Spleen (tissue), 11 donors: ENCODE measurements around the gene APBB1IP. TPM values are rescaled to one million over a fixed set of nuclear protein-coding genes. Genes with fewer than 3 reads are reported as not detected.
A peak's percentile ranks its signal among the peaks of the same experiment; 100 is the strongest.

ENCODE experiments used
- DNase-seq: peaks from one replicate; pipeline ENCODE4 v3.0.0-alpha.2; 2020
- H3K27ac ChIP-seq, 8 donors: fragments of 200-600 bp; sonication (generic) in 7 of 8; 1 replicate in 4 of 8; 2 replicates in 4 of 8; pipeline versions ENCODE4 v1.5.0 to v1.8.0; 2016 to 2021; ENCODE audit warnings: inconsistent platforms in 4 of 8, mild to moderate bottlenecking in 4 of 8, moderate library complexity in 1 of 8
- H3K27me3 ChIP-seq, 7 donors: fragments of 200-600 bp; sonication (generic) in 6 of 7; replicated peaks in 1 of 7; 1 replicate in 4 of 7; 2 replicates in 3 of 7; pipeline versions ENCODE4 v1.5.0 to v1.8.0; 2016 to 2021; ENCODE audit warnings: inconsistent platforms in 3 of 7, mild to moderate bottlenecking in 1 of 7
- H3K36me3 ChIP-seq, 6 donors: fragments of 200-600 bp; sonication (generic) in 5 of 6; 1 replicate in 4 of 6; 2 replicates in 2 of 6; pipeline versions ENCODE4 v1.5.0 to v1.8.0; 2016 to 2021; ENCODE audit warnings: inconsistent platforms in 2 of 6
- H3K4me1 ChIP-seq, 6 donors: fragments of 200-600 bp; sonication (generic) in 5 of 6; 1 replicate in 3 of 6; 2 replicates in 3 of 6; pipeline versions ENCODE4 v1.5.0 to v1.8.0; 2016 to 2021; ENCODE audit warnings: inconsistent platforms in 3 of 6
- H3K4me3 ChIP-seq, 8 donors: fragments of 200-600 bp; sonication (generic) in 7 of 8; 1 replicate in 4 of 8; 2 replicates in 4 of 8; pipeline versions ENCODE4 v1.5.0 to v1.8.0; 2016 to 2021; ENCODE audit warnings: inconsistent platforms in 4 of 8, mild to moderate bottlenecking in 4 of 8, moderate library complexity in 2 of 8
- H3K9me3 ChIP-seq, 8 donors: fragments of 200-600 bp; sonication (generic) in 7 of 8; 1 replicate in 4 of 8; 2 replicates in 4 of 8; pipeline versions ENCODE4 v1.5.0 to v1.8.0; 2016 to 2021; ENCODE audit warnings: inconsistent platforms in 4 of 8
- CTCF ChIP-seq, 11 experiments: fragments of 200-600 bp in 7 of 11; fragments of 450-650 bp in 4 of 11; sonication (generic) in 4 of 11; IDR thresholded peaks in 8 of 11; conservative IDR thresholded peaks in 3 of 11; 1 replicate in 7 of 11; 2 replicates in 4 of 11; pipeline versions ENCODE4 v1.4.0 to v1.8.0; 2016 to 2021; ENCODE audit warnings: antibody characterized with exemption in 11 of 11, inconsistent platforms in 4 of 11, mild to moderate bottlenecking in 1 of 11
- POLR2A ChIP-seq, 3 donors: fragments of 450-650 bp; IDR thresholded peaks; one replicate each; pipeline ENCODE4 v1.5.1; 2017; ENCODE audit warnings: antibody characterized with exemption in 3 of 3, mild to moderate bottlenecking in 1 of 3
- POLR2AphosphoS5 ChIP-seq, 3 donors: sonication (generic); formaldehyde crosslinking; IDR thresholded peaks; one replicate each; pipeline ENCODE4 v1.5.1; 2017; ENCODE audit warnings: antibody characterized with exemption in 3 of 3
- WGBS, 5 donors: extraction: QIAGEN DNeasy Blood & Tissue Kit in 3 of 5; methylation state at CpG; one replicate each; pipeline versions ENCODE4 v1.1.5 to v1.1.7; 2013 to 2018; 5-methylcytosine and 5-hydroxymethylcytosine counted together
- intact Hi-C: fragments of 100-400 bp; cut with DNase I; formaldehyde crosslinking; loops from one replicate; pipeline ENCODE4 v1.15.0; 2023; ENCODE audit warnings: low total_unique reads
- polyA plus RNA-seq, 3 donors: library from polyadenylated mRNA; stranded (reverse); fragments of 200-250 nt; gene quantifications; one replicate each; pipeline ENCODE4 v1.2.1, GENCODE V29; 2013
- total RNA-seq, 7 donors: library from RNA; depleted of rRNA in 3 of 7; stranded (reverse); fragments of >200 nt in 3 of 7; fragmentation: NEBNext Ultra II Directional in 4 of 7; extraction: Animal tissue kit (Norgen Biotek cat#: 25700) in 4 of 7; gene quantifications; one replicate each; pipeline versions ENCODE4 v1.1.0 to v1.2.1, GENCODE V29; 2016 to 2021
- donor health status: healthy with polysubstance abuse.
- donor health status: DM: no; HTN: no; CAD: no; lungs with moderate emphysema.
- donor health status: DM: no; HTN: no; CAD: no.
- donor health status: Bipolar disorder and iron deficiency.
- donor health status: healthy.
- donor health status: DM: no; HTN: no; CAD: no.
- donor health status: DM: yes; HTN: yes; CAD: no.

Gene APBB1IP
- total and polyA plus RNA-seq, 10 donors: 19.7 to 136 (median 79.2) TPM

GRCh38 chr10:26555719-26556368 is 117.7 kb downstream of the APBB1IP start:
- no peak for DNase-seq
- Histone ChIP-seq H3K4me1 (peaks cover 0 to 54% (median 11%) of the 10 kb centered on the region in 6 donors), H3K36me3 (peaks cover 0 to 98% (median 36%) of the 10 kb centered on the region in 6 donors), H3K4me3 (no peak overlapping the region), H3K27me3 (no peaks in the 10 kb centered on the region), H3K27ac (peak overlapping the region in 7 of 8 donors; percentile 66 to 91 (median 87)), H3K9me3 (peaks cover 0 to 7% (median 3%) of the 10 kb centered on the region in 8 donors)
- peak in 1 of 3 donors; percentile 89 for TF ChIP-seq POLR2AphosphoS5 (IDR thresholded peaks at IDR 0.05)
- TF ChIP-seq POLR2A (IDR thresholded peaks at IDR 0.05): no peak
- TF ChIP-seq CTCF (IDR thresholded peaks at IDR 0.05 in 8 of 11, conservative IDR thresholded peaks at IDR 0.05 in 3 of 11): peak in 1 of 11 experiments; percentile 4
- intact Hi-C loops: loop anchor here (5.0 kb wide), 2 partner anchors 219 to 679 kb away; no protein-coding TSS in a partner anchor
- 32 to 65% (median 46%) methylated on average over 8 of the region's 8 CpGs for WGBS, 5 donors

GRCh38 chr10:26556748-26557640 is 118.9 kb downstream of the APBB1IP start:
- peak overlapping the region in 7 of 8 donors; percentile 53 to 91 (median 87) for H3K27ac ChIP-seq

GRCh38 chr10:26557641-26558014 is 119.5 kb downstream of the APBB1IP start:
- no peak for TF ChIP-seq CTCF (IDR thresholded peaks at IDR 0.05 in 8 of 11, conservative IDR thresholded peaks at IDR 0.05 in 3 of 11)
- no peak for TF ChIP-seq POLR2AphosphoS5 (IDR thresholded peaks at IDR 0.05)
- TF ChIP-seq POLR2A (IDR thresholded peaks at IDR 0.05): no peak
- peaks cover 0 to 98% (median 41%) of the 10 kb centered on the region in 6 donors for H3K36me3 ChIP-seq

More at GRCh38 chr10:26556748-26557640, 118.9 kb downstream of the APBB1IP start:
- Histone ChIP-seq H3K9me3 (no peaks in the 10 kb centered on the region), H3K4me3 (no peak overlapping the region), H3K36me3 (peaks cover 0 to 98% (median 39%) of the 10 kb centered on the region in 6 donors), H3K4me1 (peaks cover 0 to 53% (median 11%) of the 10 kb centered on the region in 6 donors), H3K27me3 (no peaks in the 10 kb centered on the region)
- no peak for DNase-seq
- 39 to 58% (median 49%) methylated on average over 9 of the region's 9 CpGs for WGBS, 5 donors
- TF ChIP-seq CTCF (IDR thresholded peaks at IDR 0.05 in 8 of 11, conservative IDR thresholded peaks at IDR 0.05 in 3 of 11): peak; percentile 46 to 82 (median 69)
- TF ChIP-seq POLR2AphosphoS5 (IDR thresholded peaks at IDR 0.05): peak in 1 of 3 donors; percentile 31
- no peak for TF ChIP-seq POLR2A (IDR thresholded peaks at IDR 0.05)
- intact Hi-C loops: loop anchor here (5.0 kb wide), 2 partner anchors 220 to 680 kb away; no protein-coding TSS in a partner anchor

More at GRCh38 chr10:26557641-26558014, 119.5 kb downstream of the APBB1IP start:
- no peaks in the 10 kb centered on the region for H3K27me3 ChIP-seq
- DNase-seq: no peak
- H3K27ac ChIP-seq: peak overlapping the region in 4 of 8 donors; percentile 6 to 91 (median 88)
- H3K9me3 ChIP-seq: no peaks in the 10 kb centered on the region
- H3K4me1 ChIP-seq: peaks cover 0 to 47% (median 11%) of the 10 kb centered on the region in 6 donors
- no peak overlapping the region for H3K4me3 ChIP-seq
- WGBS, 5 donors: 64 to 88% (median 75%) methylated on average over 5 of the region's 5 CpGs
- intact Hi-C loops: loop anchor here (5.0 kb wide), 2 partner anchors 220 to 680 kb away; no protein-coding TSS in a partner anchor
